Measurements from ENCODE around the gene OTOP2.

Gene OTOP2

DNA sequence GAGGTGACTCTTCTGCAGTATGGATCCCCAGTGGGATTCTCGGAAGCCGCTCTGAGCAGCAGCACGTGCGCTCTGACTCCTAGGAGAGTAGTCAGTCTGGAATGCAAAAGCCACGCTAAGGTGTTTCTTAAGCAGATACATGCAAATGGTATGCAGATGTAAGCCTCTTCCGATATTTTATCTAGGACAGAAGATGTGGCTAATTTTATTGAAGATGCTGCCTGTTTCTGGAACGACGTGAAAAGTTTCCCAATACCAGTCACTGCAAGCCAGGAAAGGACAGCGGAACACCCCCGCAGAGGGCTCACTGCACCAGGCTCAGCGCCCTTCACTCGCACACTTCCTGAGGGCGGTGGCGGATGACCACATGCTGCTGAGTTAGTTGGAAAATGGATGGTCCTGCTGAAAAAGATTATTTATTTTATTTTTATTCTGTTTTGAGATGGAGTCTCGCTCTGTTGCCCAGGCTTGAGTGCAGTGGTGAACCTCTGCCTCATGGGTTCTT, 40.8 kb upstream of the OTOP2 start:
- H3K4me3 ChIP-seq (ENCODE audit: low read length in 2 of 2) = no peak overlapping the region
- no peaks in the 10 kb centered on the region for H3K4me1 ChIP-seq (ENCODE audit: control insufficient read depth, insufficient read depth, low read length)
- H3K36me3 ChIP-seq (ENCODE audit: control insufficient read depth in 2 of 2, insufficient read depth in 2 of 2, low read length in 2 of 2) = no peaks in the 10 kb centered on the region
- H3K9me3 ChIP-seq (ENCODE audit: control insufficient read depth in 2 of 2, low read length in 2 of 2) = no peaks in the 10 kb centered on the region
- H3K9ac ChIP-seq (ENCODE audit: low read length in 2 of 2) = no peak overlapping the region
- peaks cover 0 to 17% of the 10 kb centered on the region in 2 donors for H3K27me3 ChIP-seq (ENCODE audit: control insufficient read depth in 1 of 2, insufficient read depth in 2 of 2, low read length in 2 of 2)
- H3K27ac ChIP-seq (ENCODE audit: low read length) = no peak overlapping the region

DNA sequence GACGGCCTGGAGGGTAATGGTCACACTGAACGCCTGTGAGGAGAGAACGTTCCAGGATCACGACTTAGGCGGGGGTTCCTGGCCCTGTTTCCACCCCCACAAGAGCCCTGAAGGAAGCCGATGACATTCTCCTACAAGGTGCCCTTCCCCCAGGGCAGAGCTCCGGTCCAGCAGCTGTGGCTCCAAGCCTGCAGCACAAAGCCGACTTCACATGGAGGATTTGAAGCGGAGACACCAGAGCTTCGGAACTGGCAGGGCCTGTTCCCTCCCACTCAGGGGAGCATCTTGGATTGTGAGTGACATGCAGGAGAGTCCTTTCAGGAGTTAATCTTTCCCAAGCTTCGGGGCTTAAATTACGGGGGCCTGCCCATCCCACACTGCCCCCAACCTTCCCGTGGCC, 35.6 kb upstream of the OTOP2 start:
- peaks cover 4% of the 10 kb centered on the region for H3K4me1 ChIP-seq (ENCODE audit: control insufficient read depth, insufficient read depth, low read length)
- H3K4me3 ChIP-seq (ENCODE audit: low read length in 2 of 2) = no peak overlapping the region
- no peak overlapping the region for H3K9ac ChIP-seq (ENCODE audit: low read length in 2 of 2)
- H3K36me3 ChIP-seq (ENCODE audit: control insufficient read depth in 2 of 2, insufficient read depth in 2 of 2, low read length in 2 of 2) = no peaks in the 10 kb centered on the region
- H3K9me3 ChIP-seq (ENCODE audit: control insufficient read depth in 2 of 2, low read length in 2 of 2) = no peaks in the 10 kb centered on the region
- no peak overlapping the region for H3K27ac ChIP-seq (ENCODE audit: low read length)
- peaks cover 21 to 23% of the 10 kb centered on the region in 2 donors for H3K27me3 ChIP-seq (ENCODE audit: control insufficient read depth in 1 of 2, insufficient read depth in 2 of 2, low read length in 2 of 2)

DNA sequence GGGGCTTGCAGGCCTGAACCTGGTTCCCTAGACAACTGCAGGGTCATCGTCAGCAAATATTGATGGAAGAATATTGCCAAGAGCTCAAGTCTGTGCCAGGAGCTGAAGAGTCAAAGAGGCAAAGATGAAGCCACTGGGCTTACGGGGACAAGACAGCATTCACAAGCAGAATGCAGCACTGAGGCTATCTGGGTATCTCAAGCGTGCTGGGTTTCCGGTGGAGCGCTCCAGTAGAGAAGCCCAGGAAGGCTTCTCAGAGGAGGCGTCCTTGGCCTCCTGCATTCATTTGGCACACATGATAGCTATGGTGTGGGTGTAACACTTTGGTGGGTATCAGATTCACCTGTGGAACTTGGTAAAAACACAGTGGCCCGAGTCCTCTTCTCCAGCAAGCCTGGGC, 33.5 kb upstream of the OTOP2 start:
- no peak overlapping the region for H3K4me3 ChIP-seq (ENCODE audit: low read length in 2 of 2)
- peaks cover 27 to 34% of the 10 kb centered on the region in 2 donors for H3K27me3 ChIP-seq (ENCODE audit: control insufficient read depth in 1 of 2, insufficient read depth in 2 of 2, low read length in 2 of 2)
- H3K9me3 ChIP-seq (ENCODE audit: control insufficient read depth in 2 of 2, low read length in 2 of 2) = no peaks in the 10 kb centered on the region
- no peak overlapping the region for H3K9ac ChIP-seq (ENCODE audit: low read length in 2 of 2)
- no peak overlapping the region for H3K27ac ChIP-seq (ENCODE audit: low read length)
- peaks cover 10% of the 10 kb centered on the region for H3K4me1 ChIP-seq (ENCODE audit: control insufficient read depth, insufficient read depth, low read length)
- no peaks in the 10 kb centered on the region for H3K36me3 ChIP-seq (ENCODE audit: control insufficient read depth in 2 of 2, insufficient read depth in 2 of 2, low read length in 2 of 2)

DNA sequence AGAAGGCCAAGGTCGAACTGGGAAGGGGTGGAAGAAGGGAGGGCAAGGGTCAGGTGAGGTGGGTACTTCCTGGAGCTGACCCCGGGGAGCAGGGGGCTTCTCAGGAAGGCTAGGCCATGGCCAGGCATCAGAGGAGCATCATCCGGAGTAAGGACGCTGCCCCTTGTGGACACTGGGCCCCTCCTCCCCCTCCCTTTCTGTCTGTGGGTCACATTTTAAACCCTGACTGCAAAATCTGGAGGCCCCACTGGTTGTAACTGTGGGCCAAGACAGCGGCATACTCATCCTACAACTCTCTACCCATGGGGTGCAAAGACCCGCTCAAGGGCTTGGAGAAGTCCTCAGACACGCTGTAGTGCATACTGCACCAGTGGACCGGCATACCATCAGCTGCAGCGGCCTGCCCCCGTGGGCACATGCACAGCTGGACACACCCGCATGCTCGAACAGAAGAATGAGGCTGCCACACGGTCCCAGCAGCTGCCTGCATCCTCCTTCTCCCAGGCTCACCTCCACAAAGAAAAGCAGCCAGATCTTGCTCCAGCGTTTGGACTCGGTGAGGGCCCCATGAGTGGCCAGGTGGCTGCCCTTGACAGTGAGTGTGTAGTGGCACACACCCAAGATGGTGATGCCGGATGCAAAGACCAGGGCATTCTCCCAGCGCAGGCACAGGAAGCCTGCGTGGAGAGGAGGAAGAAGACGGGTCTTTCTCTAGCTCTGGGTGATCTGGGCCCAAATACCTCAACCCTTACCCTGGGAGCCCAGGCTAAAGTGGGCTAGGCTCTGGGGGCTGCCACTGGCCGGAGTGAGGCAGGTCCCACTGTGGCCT, 31.8 kb upstream of the OTOP2 start:
- no peak overlapping the region for H3K9ac ChIP-seq (ENCODE audit: low read length in 2 of 2)
- H3K36me3 ChIP-seq (ENCODE audit: control insufficient read depth in 2 of 2, insufficient read depth in 2 of 2, low read length in 2 of 2) = no peaks in the 10 kb centered on the region
- H3K9me3 ChIP-seq (ENCODE audit: control insufficient read depth in 2 of 2, low read length in 2 of 2) = no peaks in the 10 kb centered on the region
- H3K4me3 ChIP-seq (ENCODE audit: low read length in 2 of 2) = no peak overlapping the region
- peaks cover 27 to 41% of the 10 kb centered on the region in 2 donors for H3K27me3 ChIP-seq (ENCODE audit: control insufficient read depth in 1 of 2, insufficient read depth in 2 of 2, low read length in 2 of 2)
- H3K27ac ChIP-seq (ENCODE audit: low read length) = no peak overlapping the region
- H3K4me1 ChIP-seq (ENCODE audit: control insufficient read depth, insufficient read depth, low read length) = peaks cover 10% of the 10 kb centered on the region

DNA sequence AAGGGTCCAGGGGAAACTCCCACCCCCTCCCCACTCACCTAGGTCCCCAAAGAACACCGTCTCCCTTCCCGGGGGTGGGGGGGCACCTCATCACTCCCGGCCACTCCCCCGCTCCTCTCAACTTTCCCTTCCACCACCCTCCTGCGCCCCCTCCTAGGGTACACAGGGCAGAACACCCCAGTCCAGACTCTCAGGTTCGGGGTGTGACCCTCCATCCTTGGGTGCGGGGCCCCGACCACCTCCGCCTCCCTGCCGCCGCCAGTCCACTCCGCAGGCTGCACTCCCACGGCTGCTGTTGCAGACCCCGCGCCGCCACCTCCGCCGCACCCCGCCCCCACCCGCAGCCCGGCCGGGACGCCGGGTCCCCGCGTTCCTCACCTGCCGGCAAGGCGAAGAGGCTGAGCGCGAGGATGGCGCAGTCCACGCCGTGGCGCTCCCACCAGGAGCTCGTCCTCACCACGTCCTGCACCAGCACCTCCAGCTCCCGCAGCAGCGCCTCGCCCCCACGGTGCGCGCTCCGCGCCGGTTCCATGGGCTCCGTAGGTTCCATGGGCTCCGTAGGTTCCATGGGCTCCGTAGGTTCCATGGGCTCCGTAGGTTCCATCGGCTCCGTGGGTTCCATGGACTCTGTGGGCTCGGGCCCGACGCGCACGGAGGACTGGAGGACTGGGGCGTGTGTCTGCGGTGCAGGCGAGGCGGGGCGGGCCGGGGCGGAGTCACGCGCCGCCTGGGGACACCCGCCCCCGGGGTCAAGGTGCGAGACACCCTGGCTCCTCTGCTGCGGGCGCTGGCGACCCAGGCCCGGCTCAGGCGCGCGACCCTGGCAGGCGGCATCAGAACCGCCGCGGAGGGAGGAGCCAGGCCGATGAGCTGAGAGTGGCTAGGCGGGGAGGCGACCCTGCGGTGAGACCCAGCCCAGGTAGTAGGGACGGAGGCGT, 30.8 kb upstream of the OTOP2 start, which contains the start of gene FADS6:
FADS6 (minus strand) TSS at position 660 of the 938 bp plus-strand sequence; CDS start at position 622, 38 bp downstream.
- Histone ChIP-seq H3K9me3 (ENCODE audit: control insufficient read depth in 2 of 2, low read length in 2 of 2) (no peaks in the 10 kb centered on the region), H3K36me3 (ENCODE audit: control insufficient read depth in 2 of 2, insufficient read depth in 2 of 2, low read length in 2 of 2) (no peaks in the 10 kb centered on the region), H3K9ac (ENCODE audit: low read length in 2 of 2) (no peak within 1 kb of the TSS), H3K27ac (ENCODE audit: low read length) (no peak within 1 kb of the TSS), H3K4me1 (ENCODE audit: control insufficient read depth, insufficient read depth, low read length) (peaks cover 10% of the 10 kb centered on the region), H3K27me3 (ENCODE audit: control insufficient read depth in 1 of 2, insufficient read depth in 2 of 2, low read length in 2 of 2) (peaks cover 27 to 41% of the 10 kb centered on the region in 2 donors), H3K4me3 (ENCODE audit: low read length in 2 of 2) (peak within 1 kb of the TSS in 1 of 2 donors; percentile 65)

DNA sequence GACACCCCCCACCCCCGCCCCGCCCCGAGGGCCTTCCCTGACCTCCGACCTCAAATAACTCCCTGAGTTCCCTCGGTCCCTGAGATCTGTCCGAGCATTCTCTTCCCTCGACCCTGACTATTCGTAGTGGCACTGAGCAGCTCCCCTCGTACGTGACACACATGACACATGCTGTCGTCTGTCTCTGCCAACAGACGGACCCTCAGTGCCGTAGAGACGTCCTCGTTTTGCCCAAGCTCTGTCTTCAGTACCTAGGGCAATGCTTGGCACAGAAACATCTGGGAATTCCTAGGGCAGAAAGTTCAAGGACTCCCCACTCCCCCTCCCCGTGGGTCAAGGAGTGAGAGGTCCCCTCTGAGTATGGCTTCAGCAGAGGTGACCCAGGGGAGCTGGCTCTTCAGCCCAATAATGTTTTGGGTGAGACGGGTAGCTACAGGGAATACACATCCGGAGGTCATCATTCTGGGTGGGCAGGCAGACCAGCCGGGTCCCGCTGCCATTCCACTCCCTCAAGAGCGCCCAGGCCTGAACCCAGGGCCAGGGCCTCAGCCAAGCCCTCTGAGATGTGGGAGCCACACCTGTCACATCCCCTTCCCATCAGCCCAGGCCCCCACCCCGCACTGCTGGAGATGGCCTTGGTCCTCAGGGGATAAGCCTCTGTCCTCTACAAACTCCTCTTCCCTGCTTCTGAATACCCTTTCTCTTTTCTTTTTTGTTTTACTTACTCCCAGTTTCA, 30.0 kb upstream of the OTOP2 start:
- Histone ChIP-seq H3K36me3 (ENCODE audit: control insufficient read depth in 2 of 2, insufficient read depth in 2 of 2, low read length in 2 of 2) (no peaks in the 10 kb centered on the region), H3K27me3 (ENCODE audit: control insufficient read depth in 1 of 2, insufficient read depth in 2 of 2, low read length in 2 of 2) (peaks cover 25 to 41% of the 10 kb centered on the region in 2 donors), H3K4me1 (ENCODE audit: control insufficient read depth, insufficient read depth, low read length) (peaks cover 10% of the 10 kb centered on the region), H3K9ac (ENCODE audit: low read length in 2 of 2) (no peak overlapping the region), H3K27ac (ENCODE audit: low read length) (no peak overlapping the region), H3K4me3 (ENCODE audit: low read length in 2 of 2) (peak overlapping the region in 1 of 2 donors; percentile 65), H3K9me3 (ENCODE audit: control insufficient read depth in 2 of 2, low read length in 2 of 2) (no peaks in the 10 kb centered on the region)

DNA sequence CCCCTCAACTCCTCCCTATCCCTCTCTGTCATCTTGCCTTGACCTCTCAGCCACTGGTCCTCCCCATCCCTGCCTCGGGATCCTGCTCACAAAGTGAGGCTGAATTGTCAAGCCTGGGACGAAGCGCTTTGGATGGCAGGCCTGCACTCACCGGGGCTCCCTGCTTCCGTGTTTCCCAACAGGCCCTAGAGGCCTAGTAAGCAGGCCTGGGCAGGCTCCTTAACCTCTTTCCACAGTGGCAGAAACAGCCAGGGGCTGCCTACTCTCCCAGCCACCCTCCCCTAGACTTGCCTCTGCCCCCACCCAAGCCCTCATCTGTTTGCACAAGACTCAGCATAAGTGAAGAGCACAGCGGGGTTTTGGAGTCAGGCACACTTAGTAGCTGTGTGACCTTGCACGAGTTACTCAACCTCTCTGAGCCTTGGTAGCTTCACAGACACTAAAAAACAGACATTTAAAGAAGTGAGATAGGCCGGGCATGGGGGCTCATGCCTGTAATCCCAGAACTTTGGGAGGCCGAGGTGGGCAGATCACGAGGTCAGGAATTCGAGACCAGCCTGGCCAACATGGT, 25.6 kb upstream of the OTOP2 start:
- Histone ChIP-seq H3K27ac (ENCODE audit: low read length) (no peak overlapping the region), H3K36me3 (ENCODE audit: control insufficient read depth in 2 of 2, insufficient read depth in 2 of 2, low read length in 2 of 2) (no peaks in the 10 kb centered on the region), H3K9ac (ENCODE audit: low read length in 2 of 2) (no peak overlapping the region), H3K4me3 (ENCODE audit: low read length in 2 of 2) (no peak overlapping the region), H3K4me1 (ENCODE audit: control insufficient read depth, insufficient read depth, low read length) (peaks cover 6% of the 10 kb centered on the region), H3K9me3 (ENCODE audit: control insufficient read depth in 2 of 2, low read length in 2 of 2) (no peaks in the 10 kb centered on the region), H3K27me3 (ENCODE audit: control insufficient read depth in 1 of 2, insufficient read depth in 2 of 2, low read length in 2 of 2) (peaks cover 20 to 21% of the 10 kb centered on the region in 2 donors)

DNA sequence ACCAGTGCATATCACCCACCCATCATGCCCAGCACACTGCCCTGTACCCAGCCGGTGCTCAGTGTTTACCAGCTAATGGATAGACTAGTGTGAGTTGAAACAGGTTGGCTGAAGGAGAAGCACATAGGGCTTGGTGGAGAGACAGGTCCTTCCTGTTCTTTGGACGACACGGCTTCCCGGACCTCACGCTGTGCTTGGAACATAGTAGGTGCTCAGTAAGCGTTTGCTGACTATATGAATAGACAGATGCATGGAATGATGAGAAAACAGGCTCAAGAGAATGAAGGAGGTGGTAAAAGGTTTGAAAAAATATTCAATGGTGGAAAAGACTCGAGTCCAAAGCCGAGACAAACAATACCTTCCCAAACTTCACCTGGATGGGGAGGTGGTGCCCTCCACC, 23.9 kb upstream of the OTOP2 start:
- Histone ChIP-seq H3K4me3 (ENCODE audit: low read length in 2 of 2) (no peak overlapping the region), H3K4me1 (ENCODE audit: control insufficient read depth, insufficient read depth, low read length) (no peaks in the 10 kb centered on the region), H3K9me3 (ENCODE audit: control insufficient read depth in 2 of 2, low read length in 2 of 2) (no peaks in the 10 kb centered on the region), H3K27ac (ENCODE audit: low read length) (no peak overlapping the region), H3K27me3 (ENCODE audit: control insufficient read depth in 1 of 2, insufficient read depth in 2 of 2, low read length in 2 of 2) (peaks cover 13 to 20% of the 10 kb centered on the region in 2 donors), H3K9ac (ENCODE audit: low read length in 2 of 2) (no peak overlapping the region), H3K36me3 (ENCODE audit: control insufficient read depth in 2 of 2, insufficient read depth in 2 of 2, low read length in 2 of 2) (no peaks in the 10 kb centered on the region)

DNA sequence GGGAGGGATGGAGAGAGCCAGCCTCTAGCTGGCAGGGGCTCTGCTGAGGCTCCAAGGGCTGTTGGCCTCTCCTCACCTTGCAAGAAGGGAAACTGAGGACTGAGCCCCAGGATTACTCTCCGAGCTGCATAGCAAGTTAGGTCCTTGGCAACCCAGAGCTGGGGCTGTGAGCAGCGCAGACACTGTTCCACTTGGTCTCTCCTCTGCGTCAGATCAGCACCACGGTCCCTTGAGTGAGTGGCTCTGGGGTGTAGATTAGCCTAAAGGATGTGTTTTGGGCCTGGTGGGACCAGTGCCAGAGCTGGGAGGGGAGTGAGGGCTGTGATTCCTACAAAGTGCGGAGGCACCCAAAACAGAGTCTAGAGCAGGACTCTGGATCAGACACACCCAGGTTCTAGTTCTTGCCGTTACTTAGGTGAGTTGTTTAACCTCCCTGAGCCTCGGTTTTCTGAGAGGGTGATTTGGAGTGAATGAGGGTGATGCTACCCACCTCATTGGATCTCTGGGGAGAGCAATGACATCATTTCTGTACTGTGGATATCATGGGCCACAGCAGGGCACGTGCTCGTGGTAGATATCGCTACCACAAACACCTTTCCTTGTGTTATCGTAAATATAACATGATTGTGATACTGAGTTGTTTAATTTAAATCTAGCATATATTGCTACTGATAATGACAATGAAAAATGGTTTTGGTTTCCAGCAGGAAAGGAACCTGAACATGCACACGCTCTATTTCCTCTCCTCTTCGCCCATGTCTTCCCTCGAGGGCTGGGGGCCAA, 22.5 kb upstream of the OTOP2 start:
- Histone ChIP-seq H3K9ac (ENCODE audit: low read length in 2 of 2) (no peak overlapping the region), H3K27ac (ENCODE audit: low read length) (no peak overlapping the region), H3K4me1 (ENCODE audit: control insufficient read depth, insufficient read depth, low read length) (no peaks in the 10 kb centered on the region), H3K4me3 (ENCODE audit: low read length in 2 of 2) (no peak overlapping the region), H3K27me3 (ENCODE audit: control insufficient read depth in 1 of 2, insufficient read depth in 2 of 2, low read length in 2 of 2) (peaks cover 6 to 19% of the 10 kb centered on the region in 2 donors), H3K9me3 (ENCODE audit: control insufficient read depth in 2 of 2, low read length in 2 of 2) (no peaks in the 10 kb centered on the region), H3K36me3 (ENCODE audit: control insufficient read depth in 2 of 2, insufficient read depth in 2 of 2, low read length in 2 of 2) (no peaks in the 10 kb centered on the region)
